HG03060 (cell line): ENCODE results near the gene RNF114.
"Not testable (repeated sequence)": the region's sequence is repeated elsewhere in the genome, so short reads cannot be mapped to it uniquely, and the experiment has no call there.

ENCODE experiments used
- ATAC-seq: cut with Tn5 transposase; IDR thresholded peaks from one replicate; pipeline ENCODE4 v1.9.1; 2021; ENCODE audit warnings: low read depth, moderate number of reproducible peaks; ENCODE audit not compliant: unreplicated experiment

The RNF114 gene, protein sequence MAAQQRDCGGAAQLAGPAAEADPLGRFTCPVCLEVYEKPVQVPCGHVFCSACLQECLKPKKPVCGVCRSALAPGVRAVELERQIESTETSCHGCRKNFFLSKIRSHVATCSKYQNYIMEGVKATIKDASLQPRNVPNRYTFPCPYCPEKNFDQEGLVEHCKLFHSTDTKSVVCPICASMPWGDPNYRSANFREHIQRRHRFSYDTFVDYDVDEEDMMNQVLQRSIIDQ

GRCh38 chr20:49936153-49937026 is at the start of gene RNF114:
Gene RNF114, plus strand, starts transcription at chr20:49936397. Its CDS starts 16 bp downstream, at chr20:49936413.
- no peak for ATAC-seq

GRCh38 chr20:49886571-49887213 is 49.5 kb upstream of the RNF114 start:
- no peak for ATAC-seq

GRCh38 chr20:49887251-49888211 is 48.7 kb upstream of the RNF114 start:
- no peak for ATAC-seq

GRCh38 chr20:49888212-49889000 is 47.8 kb upstream of the RNF114 start:
- no peak for ATAC-seq

- no peak for ATAC-seq
Measured at GRCh38 chr20:49889001-49889934, 46.9 kb upstream of the RNF114 start.

DNA sequence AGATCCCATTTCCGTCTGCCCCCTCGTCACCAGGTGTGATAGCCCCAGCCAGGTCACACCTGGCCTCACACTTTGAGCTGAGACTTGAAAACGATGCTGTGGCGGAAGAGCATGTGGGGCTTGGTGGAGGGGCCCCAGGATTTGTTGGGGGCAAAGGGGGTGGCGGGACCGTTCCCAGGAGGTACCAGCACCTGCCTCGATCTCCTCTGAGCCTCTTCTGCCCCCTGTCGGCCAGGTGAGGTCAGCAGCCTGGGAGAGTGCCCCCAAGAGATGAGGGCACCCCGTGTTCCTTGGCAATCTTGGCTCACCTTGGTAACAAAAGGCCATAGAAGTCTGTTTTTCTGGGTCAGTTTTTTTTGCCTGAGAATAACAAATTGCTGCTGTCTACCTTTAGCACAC is 46.3 kb upstream of the RNF114 start:
- no peak for ATAC-seq

- no peak for ATAC-seq
Measured at GRCh38 chr20:49890471-49891361, 45.5 kb upstream of the RNF114 start.

DNA sequence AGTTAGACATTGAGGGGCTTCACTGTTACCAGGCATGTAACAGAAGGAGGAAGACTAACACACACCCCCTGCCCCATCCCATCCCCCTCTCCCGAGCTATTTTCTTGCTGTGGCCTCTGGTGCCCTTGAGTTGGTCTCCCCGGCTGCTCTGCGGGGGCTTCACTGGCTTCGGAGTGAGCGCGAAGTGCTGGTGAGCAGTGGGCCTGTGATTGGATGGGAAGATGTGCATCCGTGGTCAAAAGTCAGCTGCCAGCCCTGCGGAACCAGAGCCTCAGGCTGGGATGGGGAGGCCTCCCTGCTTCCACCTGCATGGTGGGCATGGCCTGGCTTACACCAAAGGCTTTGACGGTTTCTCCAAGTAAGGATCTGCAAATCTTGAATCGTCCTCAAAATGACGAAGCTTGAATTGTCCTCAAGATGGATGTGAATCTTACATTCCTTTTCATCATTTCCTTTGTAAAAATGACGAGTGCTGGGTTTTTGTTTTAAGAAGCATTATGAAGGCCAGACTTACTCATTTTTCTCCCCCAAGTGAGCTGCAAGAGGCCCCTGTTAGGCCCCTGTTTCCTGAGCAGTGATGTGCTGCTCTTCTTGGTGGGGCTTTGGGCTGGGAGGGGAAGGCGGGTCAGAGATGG is 44.6 kb upstream of the RNF114 start:
- ATAC-seq = no peak

DNA sequence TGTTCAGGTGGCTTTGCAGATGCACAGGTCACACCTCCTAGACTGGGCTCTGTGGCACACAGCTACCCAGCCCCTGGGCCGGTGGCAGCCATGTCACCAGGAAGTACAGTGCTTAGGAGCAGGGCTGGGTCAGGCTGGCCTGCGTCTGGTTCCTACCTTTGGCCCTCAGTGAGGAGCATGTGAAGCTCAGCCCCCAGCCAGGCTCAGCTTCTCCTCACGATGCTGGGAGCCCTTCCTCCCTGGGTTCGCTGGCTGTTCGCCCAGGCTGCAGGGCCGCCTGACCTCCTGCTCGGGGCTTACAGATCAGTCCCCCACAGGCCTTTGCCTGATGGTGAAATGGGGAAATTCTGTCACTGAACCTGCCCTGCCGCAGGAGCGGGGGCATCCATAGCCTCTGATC is 43.9 kb upstream of the RNF114 start:
- no peak for ATAC-seq

DNA sequence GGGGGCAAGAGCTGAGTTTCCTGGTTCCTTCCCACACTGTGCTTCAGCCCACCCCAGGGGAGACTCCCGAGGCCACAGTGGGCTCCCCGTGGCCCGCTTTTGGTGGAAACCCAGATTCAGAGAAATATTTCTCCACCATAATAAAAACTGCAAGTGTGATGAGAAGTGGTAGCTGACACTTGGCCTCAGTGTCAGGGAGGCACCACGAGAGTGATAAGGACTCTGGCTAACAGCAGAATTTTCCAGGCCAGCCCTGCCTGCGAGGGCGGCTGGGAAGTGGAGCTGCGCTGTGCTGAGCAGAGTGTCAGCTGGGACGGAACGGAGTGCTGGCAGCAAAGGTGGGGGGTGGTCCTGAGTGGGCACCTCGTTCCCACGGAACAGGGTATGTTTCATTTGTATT is 43.4 kb upstream of the RNF114 start:
- ATAC-seq = no peak

DNA sequence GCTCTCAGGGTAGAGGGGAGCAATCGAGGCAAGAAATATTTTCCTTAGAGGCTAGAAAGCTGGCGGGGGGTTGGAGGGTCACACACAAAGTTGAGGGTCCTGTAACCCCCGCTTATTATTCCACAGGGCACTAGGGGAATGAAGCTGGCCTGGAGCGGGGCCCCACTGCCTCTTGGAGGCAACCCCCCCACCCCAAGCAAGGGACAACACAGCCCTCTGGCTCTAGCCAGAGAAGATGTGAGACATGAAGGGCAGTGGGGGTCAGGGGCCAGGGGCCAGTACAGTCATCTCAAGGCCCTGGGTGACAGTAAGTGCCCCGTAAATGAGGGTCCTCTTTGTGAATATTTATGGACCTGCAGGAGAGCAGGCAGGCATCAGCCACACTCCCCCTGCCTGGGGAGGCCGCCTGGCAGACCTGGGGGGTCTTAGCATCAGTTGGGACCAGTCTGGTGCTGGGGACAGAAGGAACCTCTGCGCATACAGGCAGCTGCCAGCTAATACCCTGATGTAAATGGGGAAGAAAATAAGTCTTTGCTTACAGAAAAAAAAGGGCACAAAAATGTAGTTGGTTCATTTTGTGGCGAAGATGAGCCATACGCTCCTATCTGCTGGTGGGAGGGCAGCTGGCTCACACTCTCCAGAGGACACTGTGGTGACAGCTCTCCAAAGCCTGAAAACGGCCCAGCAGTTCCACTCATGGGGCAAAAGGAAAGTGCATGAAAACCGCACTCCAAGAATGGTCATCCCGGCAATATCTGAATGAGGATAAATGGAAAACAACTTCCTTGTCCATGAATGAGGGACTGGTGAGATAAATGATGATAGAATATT is 42.7 kb upstream of the RNF114 start:
- ATAC-seq = no peak

DNA sequence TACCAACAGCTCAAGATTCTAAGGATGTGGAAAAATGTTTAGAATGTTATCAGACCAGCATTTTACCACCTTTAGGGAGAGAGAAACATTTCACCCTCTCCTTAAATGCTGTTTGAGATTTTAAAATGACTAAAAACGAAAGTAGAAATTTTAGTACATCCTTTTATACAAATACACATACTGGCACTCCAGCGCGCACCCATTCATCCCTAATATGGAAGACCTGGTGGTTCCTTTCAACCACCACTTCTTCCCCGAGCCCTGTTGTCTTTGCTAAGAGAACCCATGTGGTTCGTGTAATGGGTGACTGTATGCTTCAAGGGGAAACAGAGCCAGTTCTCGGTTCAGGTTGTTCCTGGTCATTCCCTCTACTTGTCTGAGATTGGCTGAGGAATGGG is 42.1 kb upstream of the RNF114 start:
- ATAC-seq = no peak

DNA sequence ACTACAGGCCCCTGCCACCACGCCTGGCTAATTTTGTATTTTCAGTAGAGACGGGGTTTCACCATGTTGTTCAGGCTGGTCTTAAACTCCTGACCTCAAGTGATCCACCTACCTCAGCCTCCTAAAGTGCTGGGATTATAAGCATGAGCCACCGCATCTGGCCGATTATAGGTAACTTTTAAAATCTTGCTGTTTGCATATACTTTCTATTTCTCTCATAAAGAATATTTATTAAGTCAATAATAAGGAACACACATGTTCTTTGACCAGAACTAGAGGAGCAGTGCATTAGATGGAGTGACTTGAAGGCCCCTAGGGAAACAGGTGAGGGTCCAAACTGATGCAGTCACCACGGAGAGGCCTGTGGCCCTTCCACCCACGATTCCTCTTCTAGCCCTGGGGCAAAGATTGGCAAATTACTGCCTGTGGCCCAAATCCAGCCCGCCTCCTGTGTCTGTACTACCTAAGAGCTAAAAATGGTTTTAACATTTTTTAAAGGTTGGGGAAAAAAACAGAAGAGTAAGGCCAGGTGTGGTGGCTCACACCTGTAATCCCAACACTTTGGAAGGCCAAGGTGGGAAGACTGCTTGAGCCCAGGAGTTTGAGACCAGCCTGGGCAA is 40.6 kb upstream of the RNF114 start:
- ATAC-seq = not testable (repeated sequence)

DNA sequence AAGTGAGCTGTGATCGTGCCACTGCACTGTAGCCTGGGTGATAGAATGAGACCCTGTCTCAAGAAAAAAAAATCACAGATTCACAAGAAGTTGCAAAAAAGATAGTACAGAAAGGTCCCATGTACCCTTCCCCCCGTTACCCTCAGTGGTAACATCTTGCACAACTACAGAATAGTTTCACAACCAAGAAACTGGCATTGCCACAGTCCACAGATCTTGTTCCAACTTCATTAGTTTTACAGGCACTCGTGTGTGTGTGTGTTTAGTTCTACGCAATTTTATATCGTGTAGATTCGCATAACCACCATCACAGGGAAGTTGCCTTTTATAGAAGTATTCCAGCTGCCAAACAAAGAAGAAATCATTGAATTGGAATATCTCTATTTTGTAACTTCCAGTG is 40.0 kb upstream of the RNF114 start:
- no peak for ATAC-seq

- ATAC-seq = no peak
Measured at GRCh38 chr20:49899541-49900383, 36.4 kb upstream of the RNF114 start.
